Mesodermal cell (in vitro differentiated cells): ENCODE measurements around the gene PEPD. TPM values are rescaled to one million over a fixed set of nuclear protein-coding genes. Genes with fewer than 3 reads are reported as not detected.
"Not testable (repeated sequence)": the region's sequence is repeated elsewhere in the genome, so short reads cannot be mapped to it uniquely, and the experiment has no call there.

Experiments used
- H3K27ac ChIP-seq: 2 replicates; pipeline ENCODE4 v1.7.0; 2013; ENCODE audit warnings: mild to moderate bottlenecking, low read depth, low read length, moderate library complexity; ENCODE audit not compliant: severe bottlenecking
- H3K36me3 ChIP-seq: 2 replicates; pipeline ENCODE4 v1.7.1; 2013; ENCODE audit warnings: mild to moderate bottlenecking, low read length, moderate library complexity; ENCODE audit not compliant: control insufficient read depth, insufficient read depth
- H3K4me1 ChIP-seq: one replicate; pipeline ENCODE4 v1.7.1; 2013; ENCODE audit warnings: mild to moderate bottlenecking, low read length; ENCODE audit not compliant: insufficient read depth, control insufficient read depth, poor library complexity, severe bottlenecking
- H3K4me3 ChIP-seq: 2 replicates; pipeline ENCODE4 v1.7.0; 2013; ENCODE audit warnings: low read length, control low read depth, mild to moderate bottlenecking; ENCODE audit not compliant: insufficient read depth, poor library complexity, severe bottlenecking; ENCODE audit errors: extremely low read depth
- H3K9me3 ChIP-seq: 2 replicates; pipeline ENCODE4 v1.7.1; 2013; ENCODE audit warnings: mild to moderate bottlenecking, low read length, moderate library complexity; ENCODE audit not compliant: control insufficient read depth
- WGBS, 2 experiments: methylation state at CpG; one replicate each; pipeline ENCODE4 v1.1.5; 2013; ENCODE audit warnings: missing lambda C conversion rate in 2 of 2; ENCODE audit not compliant: insufficient coverage in 2 of 2; 5-methylcytosine and 5-hydroxymethylcytosine counted together
- polyA plus RNA-seq, 2 experiments: library from polyadenylated mRNA; stranded (reverse); fragments of 50-300 nt; gene quantifications; one replicate each; pipeline ENCODE4 v1.2.3, GENCODE V29; 2013

The PEPD gene
- 49.9 TPM for polyA plus RNA-seq (2013, experiment 1 of 2)
- 56.9 TPM for polyA plus RNA-seq (2013, experiment 2 of 2)

DNA sequence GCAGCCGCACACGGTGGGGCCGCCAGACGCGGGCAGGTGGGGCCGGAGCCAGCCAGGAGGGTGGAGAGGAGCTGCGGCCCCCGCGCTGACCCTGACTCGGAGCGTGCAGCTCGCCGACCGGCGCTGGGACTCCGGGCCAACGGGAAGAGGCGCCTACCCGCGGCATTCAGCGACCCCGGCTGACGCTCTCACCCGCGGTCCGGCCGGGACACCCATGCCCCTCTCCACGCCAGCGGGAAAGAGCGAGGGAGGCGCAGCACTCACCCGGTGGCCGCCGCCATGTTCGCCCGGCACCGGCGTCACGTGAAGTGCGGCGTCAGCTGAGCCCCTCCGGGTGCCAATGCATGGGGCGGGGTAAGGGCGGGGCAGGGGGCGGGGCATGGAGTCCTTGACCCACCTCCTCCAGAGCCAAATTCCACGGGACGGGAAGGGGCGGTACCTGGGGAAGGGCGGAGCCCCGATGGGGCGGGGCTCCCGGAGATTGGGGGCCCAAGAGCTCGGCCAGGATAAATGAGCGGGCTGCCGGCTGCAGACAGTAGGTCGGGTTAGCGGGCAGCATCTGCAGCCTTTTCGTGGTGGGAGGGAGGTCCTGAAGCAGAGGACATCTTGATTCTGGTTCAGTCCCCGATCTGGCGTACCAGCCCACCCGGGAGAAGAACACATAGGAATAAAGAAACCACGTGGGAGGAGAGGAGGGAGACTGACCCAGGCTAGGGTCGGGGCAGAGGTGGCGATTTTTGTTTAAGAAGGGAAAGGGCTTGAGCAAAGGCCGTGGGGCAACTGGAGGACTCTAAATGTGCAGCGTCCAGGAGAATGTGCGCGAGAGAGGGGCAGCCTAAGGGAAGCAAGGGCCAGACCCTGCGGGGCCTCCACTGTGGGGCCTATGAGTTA, at the start of gene PEPD:
PEPD (minus strand) TSS at position 312 of the 891 bp plus-strand sequence; CDS start at position 281, 31 bp downstream.
- WGBS, 2 experiments = 7 to 9% methylated on average over 52 to 58 of the region's 69 CpGs
- Histone ChIP-seq H3K4me3 (peak within 1 kb of the TSS; percentile 89), H3K4me1 (peaks cover 8% of the 10 kb centered on the region), H3K27ac (peak within 1 kb of the TSS; percentile 16), H3K36me3 (no peaks in the 10 kb centered on the region), H3K9me3 (no peaks in the 10 kb centered on the region)

DNA sequence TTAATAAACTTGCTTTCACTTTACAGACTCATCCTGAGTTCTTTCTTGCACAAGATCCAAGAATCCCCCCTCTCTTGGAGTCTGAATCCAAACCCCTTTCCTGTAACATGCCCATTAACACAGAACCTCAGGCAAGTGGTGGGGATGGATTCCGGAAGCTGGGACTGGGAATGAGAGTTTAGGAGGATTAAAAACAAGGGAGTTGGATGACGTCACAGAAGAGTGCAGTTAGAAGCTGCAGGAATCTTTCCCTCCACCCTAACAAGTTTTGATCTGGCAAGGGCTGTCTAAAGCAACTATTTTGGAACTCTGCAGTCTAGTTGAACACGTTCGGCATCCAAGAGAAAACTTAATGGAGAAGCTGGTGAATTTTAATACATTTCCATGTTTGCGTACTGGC, 48.2 kb upstream of the PEPD start:
- Histone ChIP-seq H3K9me3 (peaks cover 14% of the 10 kb centered on the region), H3K4me1 (no peaks in the 10 kb centered on the region), H3K27ac (no peak overlapping the region), H3K36me3 (no peaks in the 10 kb centered on the region), H3K4me3 (no peak overlapping the region)
- WGBS, 2 experiments = 72 to 85% methylated on average over 3 to 5 of the region's 5 CpGs

DNA sequence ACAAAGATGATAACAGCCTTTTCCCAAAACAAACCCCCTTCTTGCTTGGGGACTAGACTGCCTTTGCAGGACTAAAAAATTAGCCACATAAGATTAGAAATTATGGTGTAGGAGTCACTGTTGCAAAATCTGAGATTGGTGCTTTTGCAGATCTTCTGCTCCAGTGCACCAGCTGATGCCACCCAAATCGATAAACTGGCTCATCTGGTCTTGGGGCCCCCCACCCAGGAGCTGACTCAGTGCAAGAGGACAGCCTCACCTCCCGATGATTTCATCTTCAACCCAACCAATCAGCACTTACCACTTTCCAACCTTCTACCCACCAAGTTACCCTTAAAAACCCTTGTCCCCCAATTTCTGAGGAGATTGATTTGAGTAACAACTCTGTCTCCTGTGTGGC, 47.1 kb upstream of the PEPD start:
- no peak overlapping the region for H3K4me3 ChIP-seq
- 73 to 80% methylated on average over 1 to 2 of the region's 2 CpGs for WGBS, 2 experiments
- no peaks in the 10 kb centered on the region for H3K36me3 ChIP-seq
- no peak overlapping the region for H3K27ac ChIP-seq
- peaks cover 7% of the 10 kb centered on the region for H3K9me3 ChIP-seq
- no peaks in the 10 kb centered on the region for H3K4me1 ChIP-seq

DNA sequence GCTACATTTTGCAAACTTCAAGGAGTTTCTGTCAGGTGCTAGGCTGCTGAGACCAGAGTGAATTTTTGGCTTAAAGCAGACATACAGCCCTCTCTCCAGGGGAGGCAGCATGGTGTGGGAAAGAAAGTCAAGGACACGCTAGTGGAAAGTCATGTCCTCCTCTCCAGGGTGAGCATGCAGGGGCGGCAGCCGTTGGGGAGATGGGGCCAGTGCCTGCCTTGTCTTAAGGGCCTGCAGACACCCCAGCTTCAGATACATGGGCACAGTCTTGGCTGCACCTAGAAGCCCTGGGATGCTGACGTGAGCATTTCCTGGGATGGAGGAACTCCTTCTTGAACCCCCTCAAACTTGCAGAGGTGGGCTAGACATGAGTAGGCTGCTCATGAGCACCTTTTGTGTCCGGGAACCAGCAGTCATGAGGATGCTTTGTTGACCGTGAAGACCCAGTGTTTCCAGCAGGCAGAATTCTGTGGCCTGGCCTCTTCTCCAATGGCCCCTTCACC, 43.3 kb upstream of the PEPD start:
- Histone ChIP-seq H3K36me3 (no peaks in the 10 kb centered on the region), H3K9me3 (no peaks in the 10 kb centered on the region), H3K27ac (no peak overlapping the region), H3K4me1 (no peaks in the 10 kb centered on the region), H3K4me3 (no peak overlapping the region)
- 73 to 75% methylated on average over 5 to 6 of the region's 6 CpGs for WGBS, 2 experiments

DNA sequence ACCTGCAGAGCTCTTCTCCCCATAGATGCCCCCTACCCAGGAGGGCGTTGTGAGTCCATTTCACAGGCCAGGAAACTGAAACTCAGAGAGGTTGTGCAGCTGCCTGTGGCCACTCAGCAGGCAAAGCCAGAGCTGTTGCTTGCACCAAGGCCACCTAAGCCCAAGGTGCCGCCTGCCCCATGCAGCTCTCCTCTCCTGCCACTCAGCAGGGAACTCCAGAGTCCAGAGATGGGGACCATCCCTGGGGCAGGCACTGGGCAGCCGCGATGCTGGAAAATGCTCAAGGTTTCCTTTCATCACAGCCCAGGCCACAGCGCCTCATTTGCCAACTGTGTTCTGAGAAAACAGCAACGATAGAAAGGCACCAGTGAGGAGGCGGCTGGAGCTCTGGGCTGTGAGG, 41.0 kb upstream of the PEPD start:
- Histone ChIP-seq H3K4me1 (no peaks in the 10 kb centered on the region), H3K4me3 (no peak overlapping the region), H3K36me3 (no peaks in the 10 kb centered on the region), H3K9me3 (no peaks in the 10 kb centered on the region), H3K27ac (no peak overlapping the region)
- WGBS, 2 experiments = 83 to 86% methylated on average over 6 to 7 of the region's 7 CpGs

DNA sequence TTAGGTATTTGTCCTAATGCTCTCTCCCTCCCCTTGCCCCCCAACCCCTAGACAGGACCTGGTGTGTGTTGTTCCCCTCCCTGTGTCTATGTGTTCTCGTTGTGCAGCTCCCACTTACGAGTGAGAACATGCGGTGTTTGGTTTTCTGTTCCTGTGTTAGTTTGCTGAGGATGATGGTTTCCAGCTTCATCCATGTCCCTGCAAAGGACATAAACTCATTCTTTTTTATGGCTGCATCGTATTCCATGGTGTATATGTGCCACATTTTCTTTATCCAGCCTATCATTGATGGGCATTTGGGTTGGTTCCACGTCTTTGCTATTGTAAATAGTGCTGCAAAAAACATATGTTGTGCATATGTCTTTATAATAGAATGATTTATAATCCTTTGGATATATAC, 40.1 kb upstream of the PEPD start:
- 100% methylated on average over 1 of the region's 5 CpGs; no CpG with 5 or more reads in 1 of the 2 experiments for WGBS, 2 experiments
- not testable (repeated sequence) for H3K27ac ChIP-seq, H3K4me1 ChIP-seq, H3K36me3 ChIP-seq, H3K4me3 ChIP-seq, H3K9me3 ChIP-seq

DNA sequence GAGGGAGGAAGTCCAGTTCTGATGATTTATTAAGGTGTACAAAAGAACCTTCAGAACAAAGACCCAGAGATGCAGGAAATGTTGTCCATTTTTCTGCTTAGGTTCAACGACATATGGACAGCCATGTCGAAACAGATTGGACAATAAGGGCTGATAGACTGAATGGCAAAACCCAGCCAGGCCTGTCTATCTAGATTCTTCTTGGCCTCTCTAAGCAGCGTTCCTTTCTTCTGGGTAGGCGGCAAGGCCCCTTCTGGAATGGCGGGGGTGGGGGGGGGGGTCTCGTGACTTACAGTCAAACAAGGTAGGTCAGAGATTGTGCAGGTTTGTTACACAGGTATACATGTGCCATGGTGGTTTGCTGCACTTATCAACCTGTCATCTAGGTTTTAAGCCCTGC, 39.7 kb upstream of the PEPD start:
- Histone ChIP-seq H3K4me3 (no peak overlapping the region), H3K36me3 (no peaks in the 10 kb centered on the region), H3K27ac (no peak overlapping the region), H3K9me3 (no peaks in the 10 kb centered on the region), H3K4me1 (no peaks in the 10 kb centered on the region)
- 93 to 94% methylated on average over 3 of the region's 6 CpGs for WGBS, 2 experiments

DNA sequence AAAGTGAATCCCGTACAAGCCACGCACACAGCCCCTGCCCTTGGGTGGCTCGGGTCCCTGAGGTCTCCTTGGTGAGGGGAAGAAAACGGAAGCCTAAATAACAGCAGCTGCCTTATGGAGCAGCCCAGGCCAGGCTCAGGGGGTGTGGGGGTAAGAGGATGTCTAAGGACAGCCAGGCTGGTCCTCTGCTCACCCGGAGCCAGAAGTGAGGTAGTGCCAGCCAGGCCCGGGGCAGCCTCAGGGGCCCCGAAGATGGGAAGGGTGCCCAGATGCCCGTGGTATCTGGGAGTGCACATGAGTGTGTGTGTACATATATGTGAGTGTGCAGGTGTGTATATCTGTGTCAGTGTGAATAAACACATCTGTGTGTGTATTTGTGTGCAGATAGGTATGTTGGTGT, 38.4 kb upstream of the PEPD start:
- 71 to 95% methylated on average over 5 to 6 of the region's 8 CpGs for WGBS, 2 experiments
- Histone ChIP-seq H3K36me3 (no peaks in the 10 kb centered on the region), H3K4me1 (no peaks in the 10 kb centered on the region), H3K4me3 (no peak overlapping the region), H3K27ac (no peak overlapping the region), H3K9me3 (no peaks in the 10 kb centered on the region)

DNA sequence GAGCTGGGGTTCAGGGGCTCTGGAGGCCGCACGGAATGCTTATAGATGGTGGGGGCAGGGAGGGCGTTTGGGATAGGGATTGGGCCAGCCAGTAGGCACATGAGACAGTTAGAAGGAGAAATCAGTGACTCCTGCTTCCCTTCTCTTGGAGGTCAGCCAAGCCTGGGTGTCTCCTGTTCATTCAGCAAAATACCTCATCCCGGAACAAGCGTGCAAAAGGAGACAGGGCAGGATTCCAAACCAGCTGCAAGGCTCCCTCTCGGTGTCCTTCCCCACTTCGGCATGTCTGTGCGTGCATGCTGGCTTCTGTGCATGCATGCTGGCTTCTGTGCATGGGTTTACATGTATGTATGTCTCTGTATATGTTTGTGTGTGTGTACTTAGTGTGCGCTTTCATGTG, 37.3 kb upstream of the PEPD start:
- H3K9me3 ChIP-seq = no peaks in the 10 kb centered on the region
- no peak overlapping the region for H3K4me3 ChIP-seq
- H3K4me1 ChIP-seq = no peaks in the 10 kb centered on the region
- H3K27ac ChIP-seq = no peak overlapping the region
- no peaks in the 10 kb centered on the region for H3K36me3 ChIP-seq
- WGBS, 2 experiments = 89 to 90% methylated on average over 8 of the region's 9 CpGs

DNA sequence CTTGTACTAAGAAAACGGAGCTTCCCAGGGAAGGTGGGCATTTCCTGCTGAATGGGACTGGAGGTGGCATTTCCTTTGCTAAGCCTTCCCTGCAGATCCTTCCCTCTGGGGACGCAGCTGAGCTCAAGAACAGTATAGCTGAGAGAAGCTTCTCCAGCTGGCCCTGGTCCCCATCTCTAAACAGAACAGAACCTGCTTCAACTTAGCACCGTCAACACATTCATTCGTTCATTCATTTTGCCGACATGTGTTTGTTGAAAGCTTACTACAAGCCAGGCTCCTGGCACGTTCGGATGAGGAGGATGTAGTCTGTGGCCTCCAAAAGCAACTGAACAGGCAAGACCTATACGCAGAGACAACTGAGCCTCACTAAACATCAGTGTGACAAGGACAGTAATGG, 36.6 kb upstream of the PEPD start:
- Histone ChIP-seq H3K4me1 (no peaks in the 10 kb centered on the region), H3K27ac (no peak overlapping the region), H3K9me3 (no peaks in the 10 kb centered on the region), H3K4me3 (no peak overlapping the region), H3K36me3 (no peaks in the 10 kb centered on the region)
- WGBS, 2 experiments = 84 to 88% methylated on average over 7 to 8 of the region's 8 CpGs

DNA sequence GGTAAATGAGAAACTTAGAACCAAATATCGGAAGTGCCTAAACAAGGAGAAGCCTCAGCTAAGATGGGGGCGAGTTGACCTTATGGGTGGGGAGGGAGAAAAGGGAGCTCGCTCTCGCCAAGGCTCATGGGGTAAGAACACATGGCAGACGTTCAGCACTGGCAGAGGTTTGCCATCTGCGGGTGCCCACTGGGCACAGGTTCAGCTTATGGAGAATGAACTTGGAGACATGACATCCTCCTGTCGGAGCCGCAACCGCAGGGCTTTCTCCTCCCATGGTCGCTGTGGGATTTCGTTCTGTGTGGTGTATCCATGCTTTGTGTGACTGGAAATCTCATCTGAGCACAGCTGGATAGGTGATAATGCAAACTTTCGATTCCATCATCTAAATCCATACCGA, 36.1 kb upstream of the PEPD start:
- no peak overlapping the region for H3K27ac ChIP-seq
- no peaks in the 10 kb centered on the region for H3K36me3 ChIP-seq
- no peaks in the 10 kb centered on the region for H3K9me3 ChIP-seq
- no peak overlapping the region for H3K4me3 ChIP-seq
- H3K4me1 ChIP-seq = no peaks in the 10 kb centered on the region
- 87 to 91% methylated on average over 9 to 11 of the region's 13 CpGs for WGBS, 2 experiments
